Thoracic aorta (tissue), 2 donors: ENCODE results near the gene WDR1. TPM values are rescaled to one million over a fixed set of nuclear protein-coding genes. Genes with fewer than 3 reads are reported as not detected.
"Not testable (repeated sequence)": the region's sequence is repeated elsewhere in the genome, so short reads cannot be mapped to it uniquely, and the experiment has no call there.

ENCODE experiments used
- ATAC-seq: fragments of 150-250 bp; one replicate; pipeline ENCODE4 v1.8.0; 2017; ENCODE audit warnings: low read depth; ENCODE audit not compliant: insufficient number of reproducible peaks, low FRiP score
- DNase-seq: peaks from one replicate; pipeline ENCODE4 v3.0.0-alpha.2; 2020; ENCODE audit warnings: low spot score
- H3K27ac ChIP-seq, 2 donors: fragments of 200-600 bp; sonication (generic); 1 replicate in 1 of 2; 2 replicates in 1 of 2; pipeline ENCODE4 v1.5.1; 2016; ENCODE audit warnings: mild to moderate bottlenecking in 2 of 2, moderate library complexity in 2 of 2
- H3K27me3 ChIP-seq: fragments of 200-600 bp; sonication (generic); replicated peaks from 2 replicates; pipeline ENCODE4 v1.6.0; 2016; ENCODE audit warnings: mild to moderate bottlenecking; ENCODE audit not compliant: insufficient read depth
- H3K36me3 ChIP-seq: fragments of 200-600 bp; sonication (generic); one replicate; pipeline ENCODE4 v1.5.1; 2016
- H3K4me1 ChIP-seq, 2 donors: fragments of 200-600 bp; sonication (generic); 1 replicate in 1 of 2; 2 replicates in 1 of 2; pipeline versions ENCODE4 v1.5.1 to v1.6.0; 2016; ENCODE audit warnings: low read depth in 2 of 2, mild to moderate bottlenecking in 1 of 2; ENCODE audit not compliant: control insufficient read depth in 1 of 2
- H3K4me3 ChIP-seq: fragments of 200-600 bp; sonication (generic); 2 replicates; pipeline ENCODE4 v1.5.1; 2016; ENCODE audit warnings: mild to moderate bottlenecking
- H3K9me3 ChIP-seq: fragments of 200-600 bp; sonication (generic); 2 replicates; pipeline ENCODE4 v1.5.1; 2016
- CTCF ChIP-seq: fragments of 200-600 bp; sonication (generic); IDR thresholded peaks from one replicate; pipeline ENCODE4 v1.5.1; 2019; ENCODE audit warnings: antibody characterized with exemption
- total RNA-seq, 2 donors: library from RNA; depleted of rRNA; stranded (reverse); fragments of >200 nt; gene quantifications; one replicate each; pipeline versions ENCODE4 v1.1.0 to v1.2.3, GENCODE V29; 2016

Gene WDR1
- total RNA-seq, 2 donors from 2014 or later = 263 to 408 TPM

GRCh38 chr4:10134141-10134540 lies 17.5 kb upstream of the WDR1 start:
- Histone ChIP-seq H3K4me1 (peaks cover 0 to 19% of the 10 kb centered on the region in 2 donors), H3K27me3 (no peaks in the 10 kb centered on the region), H3K27ac (no peak overlapping the region), H3K9me3 (no peaks in the 10 kb centered on the region), H3K4me3 (no peak overlapping the region), H3K36me3 (no peaks in the 10 kb centered on the region)
- no peak for DNase-seq
- no peak for ATAC-seq
- no peak for TF ChIP-seq CTCF

DNA sequence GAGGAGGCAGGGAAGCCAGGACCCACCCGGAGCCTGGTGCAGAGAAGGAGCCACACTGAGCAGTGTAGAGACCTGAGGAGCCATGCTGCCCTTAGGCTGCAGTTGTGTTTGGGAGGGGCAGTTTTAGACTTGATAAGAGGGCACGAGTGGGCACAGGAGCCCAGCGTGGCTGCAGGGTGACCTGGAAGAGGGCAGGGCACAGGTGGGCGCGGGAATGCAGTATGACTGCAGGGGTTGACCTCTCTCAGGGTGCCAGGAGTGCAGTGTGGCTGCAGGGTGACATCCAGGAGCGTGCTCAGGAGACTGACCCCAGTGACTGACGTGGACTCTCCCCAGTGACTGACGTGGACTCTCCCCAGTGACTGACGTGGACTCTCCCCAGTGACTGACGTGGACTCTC lies 14.6 kb upstream of the WDR1 start:
- ATAC-seq = no peak
- TF ChIP-seq CTCF = no peak
- H3K27me3 ChIP-seq = no peaks in the 10 kb centered on the region

DNA sequence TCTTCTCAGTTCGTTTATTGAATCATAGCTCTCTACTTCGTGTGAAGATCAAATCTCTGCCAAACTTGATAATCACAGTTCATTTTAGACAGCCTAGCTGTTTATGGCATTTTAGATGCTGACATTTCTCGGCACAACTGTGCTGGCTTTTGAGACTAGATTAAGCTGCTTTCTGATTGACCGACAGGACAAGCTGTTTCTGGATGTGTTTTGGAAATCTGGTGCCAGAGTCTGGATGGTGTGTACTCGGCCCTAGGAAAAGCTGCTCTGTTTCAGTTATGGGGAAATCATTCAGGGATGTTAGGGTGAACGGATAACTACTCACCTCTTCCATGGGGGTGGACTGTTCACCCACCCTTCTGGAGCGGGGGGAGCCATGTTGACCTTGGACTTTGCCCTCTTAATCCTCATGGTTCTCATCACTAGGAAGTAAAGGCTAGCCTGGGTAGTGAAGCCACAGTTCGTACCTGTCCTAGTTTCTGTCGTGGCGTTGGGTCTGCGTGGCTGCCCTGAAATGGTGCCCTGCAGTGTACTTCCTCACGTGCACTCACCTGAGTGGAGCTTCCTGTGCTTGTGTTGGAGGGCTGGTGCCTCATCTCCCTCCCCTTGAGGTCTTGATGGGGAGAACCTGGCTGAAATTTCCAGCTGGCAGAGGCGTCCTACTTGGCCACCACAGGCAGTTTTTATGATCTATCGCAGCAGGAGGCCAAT lies 13.7 kb upstream of the WDR1 start:
- no peak for TF ChIP-seq CTCF
- Histone ChIP-seq H3K27ac (peak overlapping the region in 1 of 2 donors; percentile 25), H3K27me3 (no peaks in the 10 kb centered on the region), H3K4me3 (no peak overlapping the region), H3K9me3 (no peaks in the 10 kb centered on the region), H3K4me1 (peaks cover 0 to 19% of the 10 kb centered on the region in 2 donors), H3K36me3 (no peaks in the 10 kb centered on the region)
- ATAC-seq = no peak
- no peak for DNase-seq

More for the DNA sequence above, 14.6 kb upstream of the WDR1 start:
- H3K4me3 ChIP-seq = no peak overlapping the region
- DNase-seq = no peak
- H3K4me1 ChIP-seq = peaks cover 0 to 19% of the 10 kb centered on the region in 2 donors
- no peaks in the 10 kb centered on the region for H3K9me3 ChIP-seq
- no peaks in the 10 kb centered on the region for H3K36me3 ChIP-seq
- H3K27ac ChIP-seq = no peak overlapping the region

DNA sequence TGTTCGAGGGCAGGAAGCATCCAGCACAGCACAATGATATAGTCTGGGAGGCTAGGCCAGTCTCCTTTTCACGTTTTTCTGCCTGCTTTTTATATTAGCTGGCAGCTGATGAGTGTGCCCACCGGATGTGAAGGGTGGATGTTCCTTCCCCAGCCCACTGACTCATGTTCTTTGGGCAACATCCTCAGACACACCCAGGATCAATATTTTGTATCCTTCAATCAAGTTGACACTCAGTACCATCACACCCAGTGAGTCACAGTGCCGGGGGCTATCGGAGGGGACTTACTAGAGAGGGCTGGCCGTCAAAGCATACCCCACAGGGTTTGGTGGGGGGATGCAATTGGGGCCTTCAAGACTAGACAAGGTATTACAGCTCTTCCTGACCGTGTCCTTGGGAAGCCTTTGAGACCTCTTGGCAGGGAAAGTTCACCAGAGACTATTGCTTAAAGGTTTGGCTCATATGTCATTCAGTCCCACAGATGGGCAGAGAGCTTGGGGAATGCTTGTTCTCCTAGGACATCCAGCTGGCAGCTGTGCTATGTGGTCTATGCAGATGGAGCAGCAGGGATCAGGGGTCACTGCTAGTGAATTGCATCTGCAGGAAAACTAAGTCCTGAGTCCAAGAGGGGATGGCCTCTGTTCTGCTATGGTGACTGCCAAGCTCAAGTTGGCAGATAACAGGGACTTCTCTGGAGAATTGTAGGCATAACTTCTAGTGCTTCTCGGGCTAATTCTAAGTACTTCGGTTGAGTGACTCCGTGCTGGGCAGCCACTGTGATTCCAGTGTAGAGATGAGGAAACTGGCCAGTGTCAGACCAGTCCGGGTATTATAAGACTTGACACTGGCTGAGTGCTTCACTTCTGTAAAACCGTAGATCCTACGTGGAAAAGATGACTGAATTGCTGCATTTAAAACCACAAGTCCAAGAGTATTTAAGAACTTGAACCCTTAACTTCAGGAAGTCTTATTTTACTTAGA lies 12.9 kb upstream of the WDR1 start:
- Histone ChIP-seq H3K27me3 (no peaks in the 10 kb centered on the region), H3K27ac (peak overlapping the region in 1 of 2 donors; percentile 25), H3K9me3 (no peaks in the 10 kb centered on the region), H3K36me3 (no peaks in the 10 kb centered on the region), H3K4me1 (peaks cover 0 to 19% of the 10 kb centered on the region in 2 donors), H3K4me3 (no peak overlapping the region)
- no peak for ATAC-seq
- no peak for TF ChIP-seq CTCF
- no peak for DNase-seq

GRCh38 chr4:10128761-10129160 lies 12.2 kb upstream of the WDR1 start:
- peaks cover 0 to 19% of the 10 kb centered on the region in 2 donors for H3K4me1 ChIP-seq
- H3K27me3 ChIP-seq = no peaks in the 10 kb centered on the region
- no peaks in the 10 kb centered on the region for H3K9me3 ChIP-seq
- DNase-seq = no peak
- no peak for TF ChIP-seq CTCF
- no peak overlapping the region for H3K4me3 ChIP-seq
- H3K36me3 ChIP-seq = no peaks in the 10 kb centered on the region
- no peak overlapping the region for H3K27ac ChIP-seq
- no peak for ATAC-seq

DNA sequence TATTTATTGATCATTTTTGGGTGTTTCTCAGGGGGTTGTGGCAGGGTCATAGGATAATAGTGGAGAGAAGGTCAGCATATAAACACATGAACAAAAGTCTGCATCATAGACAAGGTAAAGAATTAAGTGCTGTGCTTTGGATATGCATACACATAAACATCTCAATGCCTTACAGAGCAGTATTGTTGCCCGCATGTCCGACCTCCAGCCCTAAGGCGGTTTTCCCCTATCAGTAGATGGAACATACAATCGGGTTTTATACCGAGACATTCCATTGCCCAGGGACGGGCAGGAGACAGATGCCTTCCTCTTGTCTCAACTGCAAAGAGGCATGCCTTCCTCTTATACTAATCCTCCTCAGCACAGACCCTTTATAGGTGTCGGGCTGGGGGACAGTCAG lies 10.9 kb upstream of the WDR1 start:
- peaks cover 0 to 19% of the 10 kb centered on the region in 2 donors for H3K4me1 ChIP-seq
- H3K27me3 ChIP-seq, H3K27ac ChIP-seq, H3K4me3 ChIP-seq, ATAC-seq, DNase-seq, H3K9me3 ChIP-seq, H3K36me3 ChIP-seq: not testable (repeated sequence)
